HepG2 (cell line): ENCODE measurements around the gene TFB1M. TPM values are rescaled to one million over a fixed set of nuclear protein-coding genes. Genes with fewer than 3 reads are reported as not detected.

Experiments
- ATAC-seq: fragments of 200-7000 bp; cut with Tn5 transposase; 3 replicates; pipeline ENCODE4 v1.9.1; 2020; ENCODE audit warnings: mild to moderate bottlenecking, moderate library complexity
- BruUV-seq: library from RNA; stranded (reverse); fragments of 400-500 nt; replicated peaks from 2 replicates; lab custom pipeline; 2021; lab: Mats Ljungman, UMichigan
- CTCF ChIA-PET: fragments of 300-600 bp; formaldehyde crosslinking; extraction: SDS; loops from one replicate; lab custom pipeline; 2021; ENCODE audit warnings: low total read pairs, inconsistent platforms, low intra/inter-chr PET ratio; lab: Yijun Ruan, JAX
- POLR2A ChIA-PET: fragments of 350-600 bp; sonication (Branson Sonifier 250); formaldehyde crosslinking; loops from one replicate; lab custom pipeline; 2020; ENCODE audit warnings: antibody characterized with exemption, inconsistent platforms; lab: Yijun Ruan, JAX
- DNase-seq: peaks from one replicate; pipeline ENCODE4 v3.0.0-alpha.2; 2015; ENCODE audit warnings: low spot score
- FAIRE-seq: peaks from 3 replicates; lab custom pipeline; 2011; peaks lifted over from hg19 to GRCh38; lab: Jason Lieb, UNC
- H2AFZ ChIP-seq: one replicate; pipeline ENCODE4 v1.6.1; 2011; ENCODE audit warnings: low read length, inconsistent platforms
- H3K27ac ChIP-seq: fragments of 300-600 bp; 3 replicates; pipeline ENCODE4 v1.8.0; 2011; ENCODE audit warnings: mixed run types, mild to moderate bottlenecking, mixed read lengths, low read length, inconsistent platforms; ENCODE audit not compliant: insufficient read depth; ENCODE audit errors: extremely low read length
- H3K27me3 ChIP-seq, 2 experiments: fragments of 200-600 bp in 1 of 2; 2 replicates in 1 of 2; 3 replicates in 1 of 2; pipeline versions ENCODE4 v1.6.0 to v1.8.0; 2011; ENCODE audit warnings: low read length in 2 of 2, mild to moderate bottlenecking in 2 of 2, moderate library complexity in 2 of 2, inconsistent platforms in 1 of 2; ENCODE audit not compliant: insufficient read depth in 2 of 2, control insufficient read depth in 1 of 2
- H3K36me3 ChIP-seq, 2 experiments: fragments of 200-600 bp in 1 of 2; replicated peaks in 1 of 2; 2 replicates in 1 of 2; 3 replicates in 1 of 2; pipeline versions ENCODE4 v1.5.1 to v1.8.0; 2011; ENCODE audit warnings: low read length in 2 of 2, inconsistent platforms in 1 of 2; ENCODE audit not compliant: insufficient read depth in 2 of 2, control insufficient read depth in 1 of 2
- H3K4me1 ChIP-seq: 2 replicates; pipeline ENCODE4 v1.5.1; 2012; ENCODE audit warnings: low read length, inconsistent platforms; ENCODE audit not compliant: insufficient read depth
- H3K4me2 ChIP-seq: 2 replicates; pipeline ENCODE4 v1.6.0; 2011; ENCODE audit warnings: low read depth, low read length, inconsistent platforms
- H3K4me3 ChIP-seq, 3 experiments: fragments of 200-600 bp in 1 of 3; sonication (generic), shearing (Covaris generic) in 1 of 3; replicated peaks in 1 of 3; 2 replicates each; pipeline ENCODE4 v1.5.1; 2011 to 2016; ENCODE audit warnings: low read length in 3 of 3, inconsistent platforms in 2 of 3, low read depth in 2 of 3, mild to moderate bottlenecking in 2 of 3, control low read depth in 1 of 3, mixed read lengths in 1 of 3; ENCODE audit not compliant: insufficient read depth in 1 of 3
- H3K79me2 ChIP-seq: one replicate; pipeline ENCODE4 v1.6.1; 2011; ENCODE audit warnings: low read length, inconsistent platforms; ENCODE audit not compliant: insufficient read depth
- H3K9ac ChIP-seq: 2 replicates; pipeline ENCODE4 v1.6.0; 2011; ENCODE audit warnings: mild to moderate bottlenecking, low read depth, low read length, inconsistent platforms; ENCODE audit not compliant: insufficient read depth
- H3K9me3 ChIP-seq: 2 replicates; pipeline ENCODE4 v1.5.1; 2012; ENCODE audit warnings: mild to moderate bottlenecking, low read length
- H4K20me1 ChIP-seq: 2 replicates; pipeline ENCODE4 v1.6.0; 2011; ENCODE audit warnings: inconsistent platforms, mild to moderate bottlenecking, low read length, moderate library complexity; ENCODE audit not compliant: insufficient read depth
- E2F1 ChIP-seq: sonication (generic); formaldehyde crosslinking; IDR thresholded peaks from 2 replicates; pipeline ENCODE4 v1.5.0; 2020; ENCODE audit warnings: missing genetic modification reagents
- FOXA1 ChIP-seq, 2 experiments: fragments of 450-650 bp in 1 of 2; sonication (generic) in 1 of 2; formaldehyde crosslinking in 1 of 2; IDR thresholded peaks; 2 replicates each; pipeline versions ENCODE4 v1.4.0 to v1.6.1; 2016 to 2020; ENCODE audit warnings: missing genetic modification reagents in 1 of 2
- RBFOX2 ChIP-seq: fragments of 200-400 bp; formaldehyde crosslinking; IDR thresholded peaks from 2 replicates; pipeline ENCODE4 v1.6.1; 2017; ENCODE audit warnings: low read depth, mild to moderate bottlenecking, low read length
- RBM22 ChIP-seq: fragments of 200-400 bp; formaldehyde crosslinking; optimal IDR thresholded peaks from 2 replicates; pipeline ENCODE3; 2017; ENCODE audit warnings: mild to moderate bottlenecking, low read length, moderate library complexity
- SMAD9 ChIP-seq: sonication (generic); formaldehyde crosslinking; IDR thresholded peaks from 2 replicates; pipeline ENCODE4 v1.5.1; 2020; ENCODE audit warnings: mild to moderate bottlenecking, missing genetic modification reagents
- WGBS: methylation state at CpG from one replicate; pipeline ENCODE4 v1.1.6; 2017; ENCODE audit warnings: low lambda C conversion rate; 5-methylcytosine and 5-hydroxymethylcytosine counted together
- in situ Hi-C: cut with HindIII; loops from 2 replicates; pipeline ENCODE4 v1.10.0; 2017; ENCODE audit warnings: low pct_unique_long_range_greater_than_20kb; ENCODE audit not compliant: extremely low pct_ligation_motif_present
- intact Hi-C: fragments of 100-400 bp; cut with micrococcal nuclease; formaldehyde crosslinking; loops from one replicate; pipeline ENCODE4 v1.10.0; 2022; ENCODE audit not compliant: unreplicated experiment
- polyA plus RNA-seq, 8 experiments: library from polyadenylated mRNA; depleted of rRNA in 3 of 8; stranded (reverse) in 7 of 8; unstranded in 1 of 8; fragments of >200 nt; fragmentation: Illumina TruSeq in 4 of 8; extraction: Trizol in 4 of 8; gene quantifications; 2 replicates each; pipeline versions ENCODE4 v1.2.1 to v1.2.3, GENCODE V29; 2011 to 2016; ENCODE audit warnings: low read depth in 4 of 8, missing spikeins in 1 of 8, mixed read lengths in 1 of 8; ENCODE audit not compliant: insufficient read depth in 1 of 8
- total RNA-seq, 5 experiments: library from RNA; depleted of rRNA; stranded (reverse); fragments of >200 nt; fragmentation: Illumina TruSeq; extraction: Trizol; gene quantifications; 2 replicates each; pipeline ENCODE4 v1.2.3, GENCODE V29; 2016; ENCODE audit warnings: low read depth in 1 of 5
- TF ChIP-seq, protein P1 (sequence below): sonication (generic); formaldehyde crosslinking; IDR thresholded peaks from 2 replicates; pipeline ENCODE4 v1.5.0; 2020; ENCODE audit warnings: missing genetic modification reagents

Gene TFB1M
- total and polyA plus RNA-seq, 2 of the 13 experiments (the other 11 are each of a cell fraction or from before 2014, with no cell fraction given), result 91.4 to 122 TPM

DNA sequence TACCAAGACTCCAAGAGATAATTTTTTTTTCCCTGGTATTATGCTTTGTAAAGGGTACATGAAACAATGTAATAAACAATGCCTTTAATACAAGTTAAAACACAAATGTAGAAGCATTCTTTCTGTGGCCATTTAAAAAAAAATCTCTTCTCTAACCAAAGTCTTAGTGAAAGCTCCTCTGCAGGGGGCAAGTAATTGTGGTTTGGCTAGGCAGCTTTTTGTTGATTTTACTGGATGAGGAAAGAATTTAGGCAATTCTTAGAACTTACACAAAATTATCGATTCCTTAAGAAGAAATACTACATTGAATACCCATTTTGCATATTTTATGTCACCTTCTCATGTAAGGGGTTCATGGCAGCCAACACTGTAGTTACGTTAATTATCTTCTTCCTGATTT, 12.4 kb downstream of the TFB1M start (continued):
- no peak for TF ChIP-seq FOXA1 (IDR thresholded peaks at IDR 0.05)
- no peak for TF ChIP-seq FOXA1 (CRISPR knock-in tag; IDR thresholded peaks at IDR 0.05)
- TF ChIP-seq E2F1 (CRISPR knock-in tag), result no peak
- TF ChIP-seq SMAD9 (CRISPR knock-in tag), result no peak

DNA sequence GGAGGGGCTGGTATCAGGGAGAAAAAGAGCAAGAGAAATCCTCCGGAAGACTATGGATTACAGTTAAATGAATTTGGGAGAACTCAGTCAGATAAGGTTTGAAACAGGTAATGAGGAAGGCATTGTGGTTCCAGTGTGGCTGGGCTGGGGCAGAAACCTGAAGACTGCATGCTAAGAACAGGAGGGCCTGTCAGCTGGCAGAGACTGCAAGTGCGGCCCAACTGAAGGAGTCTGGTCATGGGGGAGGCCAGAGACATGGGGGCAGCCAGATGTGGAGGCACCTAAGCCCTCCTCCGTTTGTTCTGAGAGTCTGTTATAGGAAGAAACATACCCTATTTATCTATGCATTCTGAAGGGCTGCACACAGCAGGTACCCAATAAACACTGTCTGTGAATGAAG, 16.6 kb downstream of the TFB1M start:
- Histone ChIP-seq H3K27me3 (no peaks in the 10 kb centered on the region), H3K9me3 (no peaks in the 10 kb centered on the region), H3K4me1 (no peaks in the 10 kb centered on the region), H3K79me2 (peaks cover 13% of the 10 kb centered on the region), H3K4me2 (no peak overlapping the region), H3K4me3 (no peak overlapping the region), H3K36me3 (peaks cover 20 to 83% of the 10 kb centered on the region in 2 experiments), H4K20me1 (no peaks in the 10 kb centered on the region; the same call in 1 of the 2 replicates), H3K9ac (no peak overlapping the region), H2AFZ (no peak overlapping the region), H3K27ac (no peak overlapping the region)
- DNase-seq (no peak), FAIRE-seq (no peak), ATAC-seq (no peak)
- 95% methylated on average over 3 of the region's 3 CpGs for WGBS
- CTCF ChIA-PET, result no interaction called here
- POLR2A ChIA-PET, result no interaction called here
- BruUV-seq, result no TSS peak
- intact Hi-C loops, result no loop called here
- in situ Hi-C loops, result no loop called here
- peak; percentile 55 for TF ChIP-seq RBM22
- TF ChIP-seq, protein P1, sequence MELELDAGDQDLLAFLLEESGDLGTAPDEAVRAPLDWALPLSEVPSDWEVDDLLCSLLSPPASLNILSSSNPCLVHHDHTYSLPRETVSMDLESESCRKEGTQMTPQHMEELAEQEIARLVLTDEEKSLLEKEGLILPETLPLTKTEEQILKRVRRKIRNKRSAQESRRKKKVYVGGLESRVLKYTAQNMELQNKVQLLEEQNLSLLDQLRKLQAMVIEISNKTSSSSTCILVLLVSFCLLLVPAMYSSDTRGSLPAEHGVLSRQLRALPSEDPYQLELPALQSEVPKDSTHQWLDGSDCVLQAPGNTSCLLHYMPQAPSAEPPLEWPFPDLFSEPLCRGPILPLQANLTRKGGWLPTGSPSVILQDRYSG (CRISPR knock-in tag), result no peak
- 0 out of 2 replicates have a peak, but pooled peaks have one; percentile 24 for TF ChIP-seq RBFOX2
- TF ChIP-seq, all 625 proteins: peak for 2
